ENCODE data around the gene SMARCA4. TPM values are rescaled to one million over a fixed set of nuclear protein-coding genes. Genes with fewer than 3 reads are reported as not detected.

The SMARCA4 gene
- total and polyA plus RNA-seq, 2 experiments from 2014 or later, result 177 to 336 TPM

DNA sequence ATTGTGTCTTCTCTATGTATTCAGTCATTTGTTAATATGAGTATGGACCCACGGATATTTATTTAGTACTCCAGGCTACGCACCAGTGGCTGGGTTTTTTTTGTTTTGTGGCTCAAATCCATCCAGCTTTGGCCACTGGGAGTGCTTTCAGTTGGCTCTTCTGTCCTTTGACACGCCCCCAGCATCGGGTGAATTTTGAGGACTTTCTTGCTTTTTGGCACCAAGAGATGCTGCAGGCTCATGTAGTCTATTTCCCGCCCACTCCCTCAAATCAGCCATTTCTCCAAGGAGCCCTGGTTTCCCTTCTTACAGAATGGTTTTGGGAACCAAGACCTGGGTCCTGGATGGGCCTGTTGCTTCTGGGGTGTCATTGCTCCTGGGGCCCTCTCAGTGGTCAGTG, 55.8 kb downstream of the SMARCA4 start:
- Histone ChIP-seq H2AFZ (no peak overlapping the region), H3K79me2 (replicated peaks; ENCODE audit: insufficient read depth) (peaks cover 4% of the 10 kb centered on the region; the same call in 1 of the 2 replicates), H3K27me3 (ENCODE audit: insufficient read depth) (no peaks in the 10 kb centered on the region), H3K4me2 (no peak overlapping the region), H3K36me3 (ENCODE audit: insufficient read depth) (peaks cover 43% of the 10 kb centered on the region), H3K27ac (ENCODE audit: low read depth) (0 out of 2 replicates have a peak overlapping the region, but pooled peaks have one; percentile 69), H4K20me1 (replicated peaks; ENCODE audit: insufficient read depth) (peaks cover 6% of the 10 kb centered on the region; the same call in 1 of the 2 replicates), H3K4me1 (ENCODE audit: insufficient read depth) (no peaks in the 10 kb centered on the region), H3F3A (replicated peaks; ENCODE audit: low read depth) (peaks cover 32% of the 10 kb centered on the region; the same call in 1 of the 2 replicates), H3K9me2 (ENCODE audit: insufficient read depth) (no peaks in the 10 kb centered on the region), H3K4me3 (no peak overlapping the region)
- Mint-ChIP-seq H3K36me3 (ENCODE audit: low read depth) (peaks cover 95% of the 10 kb centered on the region), H3K27me3 (ENCODE audit: insufficient read depth, low read depth, poor library complexity) (peaks cover 20% of the 10 kb centered on the region), H3K27ac (no peak overlapping the region), H3K4me1 (no peaks in the 10 kb centered on the region; the same call in 2 of the 3 replicates), H3K9me3 (no peaks in the 10 kb centered on the region), H3K4me3 (no peak overlapping the region)
- no peak for TF ChIP-seq POLR2AphosphoS5 (IDR thresholded peaks at IDR 0.05; ENCODE audit: low read depth)
- no peak for TF ChIP-seq ZNF331 (CRISPR knock-in tag; IDR thresholded peaks at IDR 0.05; ENCODE audit: low read depth)
- TF ChIP-seq, protein P1, sequence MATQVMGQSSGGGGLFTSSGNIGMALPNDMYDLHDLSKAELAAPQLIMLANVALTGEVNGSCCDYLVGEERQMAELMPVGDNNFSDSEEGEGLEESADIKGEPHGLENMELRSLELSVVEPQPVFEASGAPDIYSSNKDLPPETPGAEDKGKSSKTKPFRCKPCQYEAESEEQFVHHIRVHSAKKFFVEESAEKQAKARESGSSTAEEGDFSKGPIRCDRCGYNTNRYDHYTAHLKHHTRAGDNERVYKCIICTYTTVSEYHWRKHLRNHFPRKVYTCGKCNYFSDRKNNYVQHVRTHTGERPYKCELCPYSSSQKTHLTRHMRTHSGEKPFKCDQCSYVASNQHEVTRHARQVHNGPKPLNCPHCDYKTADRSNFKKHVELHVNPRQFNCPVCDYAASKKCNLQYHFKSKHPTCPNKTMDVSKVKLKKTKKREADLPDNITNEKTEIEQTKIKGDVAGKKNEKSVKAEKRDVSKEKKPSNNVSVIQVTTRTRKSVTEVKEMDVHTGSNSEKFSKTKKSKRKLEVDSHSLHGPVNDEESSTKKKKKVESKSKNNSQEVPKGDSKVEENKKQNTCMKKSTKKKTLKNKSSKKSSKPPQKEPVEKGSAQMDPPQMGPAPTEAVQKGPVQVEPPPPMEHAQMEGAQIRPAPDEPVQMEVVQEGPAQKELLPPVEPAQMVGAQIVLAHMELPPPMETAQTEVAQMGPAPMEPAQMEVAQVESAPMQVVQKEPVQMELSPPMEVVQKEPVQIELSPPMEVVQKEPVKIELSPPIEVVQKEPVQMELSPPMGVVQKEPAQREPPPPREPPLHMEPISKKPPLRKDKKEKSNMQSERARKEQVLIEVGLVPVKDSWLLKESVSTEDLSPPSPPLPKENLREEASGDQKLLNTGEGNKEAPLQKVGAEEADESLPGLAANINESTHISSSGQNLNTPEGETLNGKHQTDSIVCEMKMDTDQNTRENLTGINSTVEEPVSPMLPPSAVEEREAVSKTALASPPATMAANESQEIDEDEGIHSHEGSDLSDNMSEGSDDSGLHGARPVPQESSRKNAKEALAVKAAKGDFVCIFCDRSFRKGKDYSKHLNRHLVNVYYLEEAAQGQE (IDR thresholded peaks at IDR 0.05; ENCODE audit: unreplicated experiment), result no peak
- TF ChIP-seq CREB1 (CRISPR knock-in tag; IDR thresholded peaks at IDR 0.05; ENCODE audit: low read depth), result no peak
- no peak for TF ChIP-seq NANOG (IDR thresholded peaks at IDR 0.05; ENCODE audit: borderline replicate concordance)
- TF ChIP-seq EZH2phosphoT487 (IDR thresholded peaks at IDR 0.05; ENCODE audit: unreplicated experiment), result no peak
- TF ChIP-seq ZNF114 (CRISPR knock-in tag; IDR thresholded peaks at IDR 0.05), result no peak
- no peak for TF ChIP-seq JUNB (IDR thresholded peaks at IDR 0.05; ENCODE audit: unreplicated experiment)
- no peak for TF ChIP-seq EZH2 (IDR thresholded peaks at IDR 0.05; ENCODE audit: low read depth, unreplicated experiment)
- TF ChIP-seq, protein P2, sequence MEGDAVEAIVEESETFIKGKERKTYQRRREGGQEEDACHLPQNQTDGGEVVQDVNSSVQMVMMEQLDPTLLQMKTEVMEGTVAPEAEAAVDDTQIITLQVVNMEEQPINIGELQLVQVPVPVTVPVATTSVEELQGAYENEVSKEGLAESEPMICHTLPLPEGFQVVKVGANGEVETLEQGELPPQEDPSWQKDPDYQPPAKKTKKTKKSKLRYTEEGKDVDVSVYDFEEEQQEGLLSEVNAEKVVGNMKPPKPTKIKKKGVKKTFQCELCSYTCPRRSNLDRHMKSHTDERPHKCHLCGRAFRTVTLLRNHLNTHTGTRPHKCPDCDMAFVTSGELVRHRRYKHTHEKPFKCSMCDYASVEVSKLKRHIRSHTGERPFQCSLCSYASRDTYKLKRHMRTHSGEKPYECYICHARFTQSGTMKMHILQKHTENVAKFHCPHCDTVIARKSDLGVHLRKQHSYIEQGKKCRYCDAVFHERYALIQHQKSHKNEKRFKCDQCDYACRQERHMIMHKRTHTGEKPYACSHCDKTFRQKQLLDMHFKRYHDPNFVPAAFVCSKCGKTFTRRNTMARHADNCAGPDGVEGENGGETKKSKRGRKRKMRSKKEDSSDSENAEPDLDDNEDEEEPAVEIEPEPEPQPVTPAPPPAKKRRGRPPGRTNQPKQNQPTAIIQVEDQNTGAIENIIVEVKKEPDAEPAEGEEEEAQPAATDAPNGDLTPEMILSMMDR (conservative IDR thresholded peaks at IDR 0.05; ENCODE audit: low read depth in 2 of 2), result no peak
- no peak for TF ChIP-seq STAT1 (IDR thresholded peaks at IDR 0.05; ENCODE audit: unreplicated experiment)
- TF ChIP-seq, protein P3, sequence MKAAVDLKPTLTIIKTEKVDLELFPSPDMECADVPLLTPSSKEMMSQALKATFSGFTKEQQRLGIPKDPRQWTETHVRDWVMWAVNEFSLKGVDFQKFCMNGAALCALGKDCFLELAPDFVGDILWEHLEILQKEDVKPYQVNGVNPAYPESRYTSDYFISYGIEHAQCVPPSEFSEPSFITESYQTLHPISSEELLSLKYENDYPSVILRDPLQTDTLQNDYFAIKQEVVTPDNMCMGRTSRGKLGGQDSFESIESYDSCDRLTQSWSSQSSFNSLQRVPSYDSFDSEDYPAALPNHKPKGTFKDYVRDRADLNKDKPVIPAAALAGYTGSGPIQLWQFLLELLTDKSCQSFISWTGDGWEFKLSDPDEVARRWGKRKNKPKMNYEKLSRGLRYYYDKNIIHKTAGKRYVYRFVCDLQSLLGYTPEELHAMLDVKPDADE (IDR thresholded peaks at IDR 0.05), result no peak
- TF ChIP-seq, protein P4, sequence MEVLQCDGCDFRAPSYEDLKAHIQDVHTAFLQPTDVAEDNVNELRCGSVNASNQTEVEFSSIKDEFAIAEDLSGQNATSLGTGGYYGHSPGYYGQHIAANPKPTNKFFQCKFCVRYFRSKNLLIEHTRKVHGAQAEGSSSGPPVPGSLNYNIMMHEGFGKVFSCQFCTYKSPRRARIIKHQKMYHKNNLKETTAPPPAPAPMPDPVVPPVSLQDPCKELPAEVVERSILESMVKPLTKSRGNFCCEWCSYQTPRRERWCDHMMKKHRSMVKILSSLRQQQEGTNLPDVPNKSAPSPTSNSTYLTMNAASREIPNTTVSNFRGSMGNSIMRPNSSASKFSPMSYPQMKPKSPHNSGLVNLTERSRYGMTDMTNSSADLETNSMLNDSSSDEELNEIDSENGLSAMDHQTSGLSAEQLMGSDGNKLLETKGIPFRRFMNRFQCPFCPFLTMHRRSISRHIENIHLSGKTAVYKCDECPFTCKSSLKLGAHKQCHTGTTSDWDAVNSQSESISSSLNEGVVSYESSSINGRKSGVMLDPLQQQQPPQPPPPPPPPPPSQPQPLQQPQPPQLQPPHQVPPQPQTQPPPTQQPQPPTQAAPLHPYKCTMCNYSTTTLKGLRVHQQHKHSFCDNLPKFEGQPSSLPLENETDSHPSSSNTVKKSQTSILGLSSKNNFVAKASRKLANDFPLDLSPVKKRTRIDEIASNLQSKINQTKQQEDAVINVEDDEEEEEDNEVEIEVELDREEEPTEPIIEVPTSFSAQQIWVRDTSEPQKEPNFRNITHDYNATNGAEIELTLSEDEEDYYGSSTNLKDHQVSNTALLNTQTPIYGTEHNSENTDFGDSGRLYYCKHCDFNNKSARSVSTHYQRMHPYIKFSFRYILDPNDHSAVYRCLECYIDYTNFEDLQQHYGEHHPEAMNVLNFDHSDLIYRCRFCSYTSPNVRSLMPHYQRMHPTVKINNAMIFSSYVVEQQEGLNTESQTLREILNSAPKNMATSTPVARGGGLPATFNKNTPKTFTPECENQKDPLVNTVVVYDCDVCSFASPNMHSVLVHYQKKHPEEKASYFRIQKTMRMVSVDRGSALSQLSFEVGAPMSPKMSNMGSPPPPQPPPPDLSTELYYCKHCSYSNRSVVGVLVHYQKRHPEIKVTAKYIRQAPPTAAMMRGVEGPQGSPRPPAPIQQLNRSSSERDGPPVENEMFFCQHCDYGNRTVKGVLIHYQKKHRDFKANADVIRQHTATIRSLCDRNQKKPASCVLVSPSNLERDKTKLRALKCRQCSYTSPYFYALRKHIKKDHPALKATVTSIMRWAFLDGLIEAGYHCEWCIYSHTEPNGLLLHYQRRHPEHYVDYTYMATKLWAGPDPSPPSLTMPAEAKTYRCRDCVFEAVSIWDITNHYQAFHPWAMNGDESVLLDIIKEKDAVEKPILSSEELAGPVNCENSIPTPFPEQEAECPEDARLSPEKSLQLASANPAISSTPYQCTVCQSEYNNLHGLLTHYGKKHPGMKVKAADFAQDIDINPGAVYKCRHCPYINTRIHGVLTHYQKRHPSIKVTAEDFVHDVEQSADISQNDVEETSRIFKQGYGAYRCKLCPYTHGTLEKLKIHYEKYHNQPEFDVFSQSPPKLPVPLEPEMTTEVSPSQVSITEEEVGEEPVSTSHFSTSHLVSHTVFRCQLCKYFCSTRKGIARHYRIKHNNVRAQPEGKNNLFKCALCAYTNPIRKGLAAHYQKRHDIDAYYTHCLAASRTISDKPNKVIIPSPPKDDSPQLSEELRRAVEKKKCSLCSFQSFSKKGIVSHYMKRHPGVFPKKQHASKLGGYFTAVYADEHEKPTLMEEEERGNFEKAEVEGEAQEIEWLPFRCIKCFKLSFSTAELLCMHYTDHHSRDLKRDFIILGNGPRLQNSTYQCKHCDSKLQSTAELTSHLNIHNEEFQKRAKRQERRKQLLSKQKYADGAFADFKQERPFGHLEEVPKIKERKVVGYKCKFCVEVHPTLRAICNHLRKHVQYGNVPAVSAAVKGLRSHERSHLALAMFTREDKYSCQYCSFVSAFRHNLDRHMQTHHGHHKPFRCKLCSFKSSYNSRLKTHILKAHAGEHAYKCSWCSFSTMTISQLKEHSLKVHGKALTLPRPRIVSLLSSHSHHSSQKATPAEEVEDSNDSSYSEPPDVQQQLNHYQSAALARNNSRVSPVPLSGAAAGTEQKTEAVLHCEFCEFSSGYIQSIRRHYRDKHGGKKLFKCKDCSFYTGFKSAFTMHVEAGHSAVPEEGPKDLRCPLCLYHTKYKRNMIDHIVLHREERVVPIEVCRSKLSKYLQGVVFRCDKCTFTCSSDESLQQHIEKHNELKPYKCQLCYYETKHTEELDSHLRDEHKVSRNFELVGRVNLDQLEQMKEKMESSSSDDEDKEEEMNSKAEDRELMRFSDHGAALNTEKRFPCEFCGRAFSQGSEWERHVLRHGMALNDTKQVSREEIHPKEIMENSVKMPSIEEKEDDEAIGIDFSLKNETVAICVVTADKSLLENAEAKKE (CRISPR knock-in tag; IDR thresholded peaks at IDR 0.05), result no peak
- ATAC-seq (no peak), DNase-seq (ENCODE audit: low spot score) (no peak)

All from GM23338 (cell line).